Lower lobe of right lung (tissue), 2 donors: ENCODE data around the gene RPUSD4. TPM values are rescaled to one million over a fixed set of nuclear protein-coding genes. Genes with fewer than 3 reads are reported as not detected.

Experiments
- ATAC-seq, 2 donors: fragments of 200-7000 bp; cut with Tn5 transposase; one replicate each; pipeline ENCODE4 v1.9.1; 2020 to 2022; ENCODE audit warnings: mild to moderate bottlenecking in 2 of 2, moderate library complexity in 2 of 2
- DNase-seq: peaks from one replicate; pipeline ENCODE4 v3.0.0-alpha.2; 2020
- H3K27ac ChIP-seq: fragments of 200-600 bp; one replicate; pipeline ENCODE4 v1.8.0; 2022
- H3K27me3 ChIP-seq: fragments of 200-600 bp; one replicate; pipeline ENCODE4 v1.8.0; 2022; ENCODE audit warnings: low read depth
- H3K36me3 ChIP-seq: fragments of 200-600 bp; one replicate; pipeline ENCODE4 v1.8.0; 2022; ENCODE audit warnings: mild to moderate bottlenecking
- H3K4me1 ChIP-seq: fragments of 200-600 bp; one replicate; pipeline ENCODE4 v1.8.0; 2022
- H3K4me3 ChIP-seq: fragments of 200-600 bp; one replicate; pipeline ENCODE4 v1.8.0; 2022; ENCODE audit warnings: mild to moderate bottlenecking
- H3K9me3 ChIP-seq: fragments of 200-600 bp; one replicate; pipeline ENCODE4 v1.8.0; 2022
- intact Hi-C: fragments of 100-400 bp; cut with DNase I; formaldehyde crosslinking; loops from one replicate; pipeline ENCODE4 v1.11.0; 2022
- total RNA-seq: library from RNA; stranded (reverse); fragmentation: NEBNext Ultra II Directional; extraction: Animal tissue kit (Norgen Biotek cat#: 25700); gene quantifications from one replicate; pipeline ENCODE4 v1.2.1, GENCODE V29; 2021
- TF ChIP-seq, protein P1 (sequence below): fragments of 200-600 bp; IDR thresholded peaks from one replicate; pipeline ENCODE4 v1.8.0; 2022; ENCODE audit warnings: antibody characterized with exemption, mild to moderate bottlenecking
- donor health status: DM: no; HTN: yes; CAD: no; lungs with severe emphysema.

The RPUSD4 gene
- total RNA-seq, 1 donor from 2014 or later, result 25.8 TPM

DNA sequence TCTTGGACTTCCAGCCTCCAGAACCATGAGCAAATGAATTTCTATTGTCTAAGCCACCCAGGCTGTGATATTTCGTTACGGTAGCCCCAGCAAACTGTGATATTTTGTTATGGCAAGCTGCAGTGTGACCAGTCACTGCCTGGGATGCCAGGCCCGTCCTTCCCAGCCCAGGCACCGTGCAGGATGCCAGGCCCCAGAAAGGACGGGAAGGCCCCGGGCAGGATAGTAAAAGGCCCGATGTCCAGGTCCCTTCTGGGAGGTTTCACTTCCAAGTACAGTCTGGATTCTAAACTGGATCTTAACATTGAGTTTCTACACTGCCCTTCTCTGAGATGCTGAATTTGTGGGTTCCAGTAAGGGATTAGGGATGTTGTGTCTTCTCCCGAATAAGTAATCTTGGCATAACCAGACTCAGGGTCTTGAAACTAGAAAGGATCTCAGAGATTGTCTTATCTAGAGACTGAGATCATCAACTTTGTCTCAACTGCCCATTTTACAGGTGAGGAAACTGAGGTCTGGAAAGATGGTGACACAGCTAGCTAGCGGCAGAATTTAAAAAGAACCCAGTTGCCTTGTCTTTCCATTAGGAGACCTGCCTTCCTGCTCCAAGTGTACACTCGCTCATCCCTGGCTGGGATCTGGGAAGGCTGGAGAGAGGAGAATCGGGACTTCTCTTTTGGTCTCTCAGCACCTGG, 19.9 kb downstream of the RPUSD4 start:
- intact Hi-C loops, result no loop called here
- H3K27me3 ChIP-seq, result no peaks in the 10 kb centered on the region
- no peak overlapping the region for H3K27ac ChIP-seq
- TF ChIP-seq, protein P1, sequence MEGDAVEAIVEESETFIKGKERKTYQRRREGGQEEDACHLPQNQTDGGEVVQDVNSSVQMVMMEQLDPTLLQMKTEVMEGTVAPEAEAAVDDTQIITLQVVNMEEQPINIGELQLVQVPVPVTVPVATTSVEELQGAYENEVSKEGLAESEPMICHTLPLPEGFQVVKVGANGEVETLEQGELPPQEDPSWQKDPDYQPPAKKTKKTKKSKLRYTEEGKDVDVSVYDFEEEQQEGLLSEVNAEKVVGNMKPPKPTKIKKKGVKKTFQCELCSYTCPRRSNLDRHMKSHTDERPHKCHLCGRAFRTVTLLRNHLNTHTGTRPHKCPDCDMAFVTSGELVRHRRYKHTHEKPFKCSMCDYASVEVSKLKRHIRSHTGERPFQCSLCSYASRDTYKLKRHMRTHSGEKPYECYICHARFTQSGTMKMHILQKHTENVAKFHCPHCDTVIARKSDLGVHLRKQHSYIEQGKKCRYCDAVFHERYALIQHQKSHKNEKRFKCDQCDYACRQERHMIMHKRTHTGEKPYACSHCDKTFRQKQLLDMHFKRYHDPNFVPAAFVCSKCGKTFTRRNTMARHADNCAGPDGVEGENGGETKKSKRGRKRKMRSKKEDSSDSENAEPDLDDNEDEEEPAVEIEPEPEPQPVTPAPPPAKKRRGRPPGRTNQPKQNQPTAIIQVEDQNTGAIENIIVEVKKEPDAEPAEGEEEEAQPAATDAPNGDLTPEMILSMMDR, result no peak
- H3K4me1 ChIP-seq, result no peaks in the 10 kb centered on the region
- no peak for DNase-seq
- no peak for ATAC-seq
- H3K36me3 ChIP-seq, result peaks cover 23% of the 10 kb centered on the region
- no peaks in the 10 kb centered on the region for H3K9me3 ChIP-seq
- H3K4me3 ChIP-seq, result no peak overlapping the region

GRCh38 chr11:126190792-126191191, 20.7 kb downstream of the RPUSD4 start:
- DNase-seq, result no peak
- intact Hi-C loops, result no loop called here

DNA sequence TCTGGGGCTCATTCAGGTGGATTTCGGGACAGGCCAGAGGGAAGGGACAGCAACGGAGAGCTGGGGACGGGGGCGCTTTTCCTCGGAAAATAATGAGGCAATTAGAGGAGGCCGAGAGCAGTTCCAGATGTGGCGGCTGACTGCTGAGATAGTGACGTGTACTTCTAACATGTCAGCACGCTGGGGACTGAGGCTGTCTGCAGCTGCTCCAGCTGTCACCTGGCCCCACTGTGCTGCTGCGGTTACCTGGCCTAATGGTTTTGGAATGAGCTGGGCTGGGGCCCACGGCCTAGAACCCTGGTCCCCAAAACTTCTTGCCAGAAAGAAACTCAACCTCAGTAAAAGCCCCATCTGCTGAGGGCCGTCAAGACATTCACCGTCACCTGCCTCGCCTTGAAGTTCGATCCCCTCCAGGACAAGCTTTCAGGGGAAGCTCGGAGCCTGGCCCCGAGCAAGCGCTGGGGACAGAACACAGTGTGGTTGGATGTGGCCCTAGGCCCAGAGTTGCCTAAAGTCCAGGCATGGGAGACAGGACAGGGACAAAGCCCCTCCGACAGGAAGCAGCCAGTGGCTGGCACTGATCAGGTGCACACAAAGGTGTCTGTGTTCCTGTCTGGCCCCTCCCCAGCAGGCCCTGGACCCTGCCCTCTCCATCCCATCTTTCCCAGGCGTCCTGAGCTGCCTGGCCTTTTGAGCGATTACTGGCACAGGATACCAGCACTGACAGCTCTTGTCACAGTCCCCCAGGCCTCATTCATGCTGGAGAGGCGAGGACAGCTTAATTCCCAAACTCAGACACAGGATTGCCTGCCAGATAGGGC, 22.1 kb downstream of the RPUSD4 start:
- DNase-seq, result no peak
- Histone ChIP-seq H3K4me3 (no peak overlapping the region), H3K9me3 (no peaks in the 10 kb centered on the region), H3K27ac (no peak overlapping the region), H3K4me1 (no peaks in the 10 kb centered on the region), H3K36me3 (peaks cover 11% of the 10 kb centered on the region), H3K27me3 (no peaks in the 10 kb centered on the region)
- intact Hi-C loops, result no loop called here
- no peak for ATAC-seq
- TF ChIP-seq, protein P1, result no peak

More at GRCh38 chr11:126190792-126191191, 20.7 kb downstream of the RPUSD4 start:
- H3K27ac ChIP-seq, result no peak overlapping the region
- no peaks in the 10 kb centered on the region for H3K27me3 ChIP-seq
- H3K36me3 ChIP-seq, result peaks cover 16% of the 10 kb centered on the region
- H3K4me3 ChIP-seq, result no peak overlapping the region
- H3K9me3 ChIP-seq, result no peaks in the 10 kb centered on the region
- ATAC-seq, result no peak
- H3K4me1 ChIP-seq, result no peaks in the 10 kb centered on the region
- TF ChIP-seq, protein P1, result no peak

- Histone ChIP-seq H3K36me3 (peaks cover 11% of the 10 kb centered on the region), H3K27me3 (no peaks in the 10 kb centered on the region), H3K9me3 (no peaks in the 10 kb centered on the region), H3K4me3 (no peak overlapping the region), H3K27ac (no peak overlapping the region), H3K4me1 (no peaks in the 10 kb centered on the region)
- intact Hi-C loops, result no loop called here
- ATAC-seq (no peak), DNase-seq (no peak)
- TF ChIP-seq, protein P1, result no peak
Observed at GRCh38 chr11:126188332-126189108, 22.9 kb downstream of the RPUSD4 start.

- H3K36me3 ChIP-seq, result peaks cover 4% of the 10 kb centered on the region
- H3K4me3 ChIP-seq, result no peak overlapping the region
- H3K27ac ChIP-seq, result no peak overlapping the region
- intact Hi-C loops, result no loop called here
- no peaks in the 10 kb centered on the region for H3K9me3 ChIP-seq
- DNase-seq (no peak), ATAC-seq (peak in 1 of 2 donors; percentile 30)
- H3K27me3 ChIP-seq, result no peaks in the 10 kb centered on the region
- TF ChIP-seq, protein P1, result no peak
- H3K4me1 ChIP-seq, result no peaks in the 10 kb centered on the region
Observed at GRCh38 chr11:126186708-126187529, 24.5 kb downstream of the RPUSD4 start.
